ENCODE measurements around the gene GSDME.

Gene GSDME

DNA sequence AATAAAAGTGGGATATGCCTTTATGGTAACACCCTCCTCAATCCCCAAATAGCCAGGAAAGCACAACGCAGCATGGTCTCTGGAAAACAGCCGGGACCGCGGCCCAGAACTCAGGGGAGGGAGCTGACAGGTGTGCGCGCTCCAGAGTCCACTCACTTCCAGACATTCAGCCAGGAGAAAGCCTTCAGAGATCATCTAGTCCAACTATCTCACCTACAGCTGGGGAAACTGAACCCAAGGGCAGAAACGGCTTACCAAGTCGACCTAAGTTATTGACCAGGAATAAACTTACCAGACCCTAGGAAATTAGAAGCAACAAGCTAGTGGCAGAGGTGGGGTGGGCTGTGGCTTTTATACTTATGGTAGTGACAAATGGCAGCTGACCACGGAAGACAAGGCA is 16.4 kb downstream of the GSDME start:
- Histone ChIP-seq H3K4me3 (replicated peaks; ENCODE audit: insufficient read depth, low read length) (no peak overlapping the region), H3K27me3 (ENCODE audit: insufficient read depth, poor library complexity, severe bottlenecking) (no peaks in the 10 kb centered on the region), H3K27ac (replicated peaks) (no peak overlapping the region)
- DNase-seq (ENCODE audit: low read depth in 1 of 2, low spot score in 1 of 2) = no peak
- TF ChIP-seq REST (IDR thresholded peaks at IDR 0.05; ENCODE audit: insufficient replicate concordance, low read depth) (no peak), CTCF (IDR thresholded peaks at IDR 0.05; ENCODE audit: insufficient read depth, low read length) (no peak), GABPA (IDR thresholded peaks at IDR 0.05; ENCODE audit: low read depth) (no peak), SPI1 (IDR thresholded peaks at IDR 0.05; ENCODE audit: borderline replicate concordance, low read depth) (no peak), POLR2AphosphoS5 (IDR thresholded peaks at IDR 0.05; ENCODE audit: low read depth) (no peak)

GRCh38 chr7:24739306-24739705 is 18.0 kb downstream of the GSDME start:
- no peak for DNase-seq (ENCODE audit: low read depth in 1 of 2, low spot score in 1 of 2)
- Histone ChIP-seq H3K27me3 (ENCODE audit: insufficient read depth, poor library complexity, severe bottlenecking) (no peaks in the 10 kb centered on the region), H3K4me3 (replicated peaks; ENCODE audit: insufficient read depth, low read length) (no peak overlapping the region), H3K27ac (replicated peaks) (no peak overlapping the region)
- TF ChIP-seq GABPA (IDR thresholded peaks at IDR 0.05; ENCODE audit: low read depth) (no peak), REST (IDR thresholded peaks at IDR 0.05; ENCODE audit: insufficient replicate concordance, low read depth) (no peak), SPI1 (IDR thresholded peaks at IDR 0.05; ENCODE audit: borderline replicate concordance, low read depth) (no peak), CTCF (IDR thresholded peaks at IDR 0.05; ENCODE audit: insufficient read depth, low read length) (no peak), POLR2AphosphoS5 (IDR thresholded peaks at IDR 0.05; ENCODE audit: low read depth) (no peak)

DNA sequence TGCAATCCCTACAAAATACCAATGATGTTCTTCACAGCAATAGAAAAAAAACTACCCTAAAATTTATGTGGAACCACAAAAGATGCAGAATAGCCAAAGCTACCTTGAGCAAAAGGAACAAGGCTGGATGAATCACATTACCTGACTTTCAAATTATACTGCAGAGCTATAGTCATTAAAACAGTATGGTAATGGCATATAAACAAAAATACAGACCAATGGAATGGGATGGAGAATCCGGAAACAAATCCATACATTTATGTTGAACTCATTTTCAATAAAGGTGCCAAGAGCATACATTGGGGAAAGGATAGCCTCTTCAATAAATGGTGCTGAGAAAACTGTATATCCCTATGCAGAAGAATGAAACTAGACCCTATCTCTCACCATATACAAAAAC is 18.7 kb downstream of the GSDME start:
- DNase-seq (ENCODE audit: low read depth in 1 of 2, low spot score in 1 of 2) = no peak
- no peak overlapping the region for H3K27ac ChIP-seq (replicated peaks)
- no peaks in the 10 kb centered on the region for H3K27me3 ChIP-seq (ENCODE audit: insufficient read depth, poor library complexity, severe bottlenecking)
- TF ChIP-seq GABPA (IDR thresholded peaks at IDR 0.05; ENCODE audit: low read depth) = no peak
- TF ChIP-seq SPI1 (IDR thresholded peaks at IDR 0.05; ENCODE audit: borderline replicate concordance, low read depth) = no peak
- no peak for TF ChIP-seq REST (IDR thresholded peaks at IDR 0.05; ENCODE audit: insufficient replicate concordance, low read depth)
- no peak for TF ChIP-seq CTCF (IDR thresholded peaks at IDR 0.05; ENCODE audit: insufficient read depth, low read length)
- TF ChIP-seq POLR2AphosphoS5 (IDR thresholded peaks at IDR 0.05; ENCODE audit: low read depth) = no peak
- H3K4me3 ChIP-seq (replicated peaks; ENCODE audit: insufficient read depth, low read length) = no peak overlapping the region

Measured in HL-60 (cell line).